Inflammatory macrophage treated with lipopolysaccharide for 1 hour (primary cell): ENCODE measurements around the gene KRTAP5-5.
"Not testable (repeated sequence)": the region's sequence is repeated elsewhere in the genome, so short reads cannot be mapped to it uniquely, and the experiment has no call there.

Experiments
- DNase-seq, 2 donors: peaks; one replicate each; pipeline ENCODE4 v3.0.0-alpha.2; 2020 to 2022

KRTAP5-5 gene

GRCh38 chr11:1629326-1630185 lies at the start of gene KRTAP5-5:
TSS of gene KRTAP5-5 (plus strand) at chr11:1629775. CDS start at chr11:1629841, 66 bp downstream.
- DNase-seq = no peak

GRCh38 chr11:1581976-1582375 lies 47.6 kb upstream of the KRTAP5-5 start:
- no peak for DNase-seq

GRCh38 chr11:1582909-1583308 lies 46.7 kb upstream of the KRTAP5-5 start:
- not testable (repeated sequence) for DNase-seq

GRCh38 chr11:1584661-1585370 lies 44.8 kb upstream of the KRTAP5-5 start, which contains the start of gene KRTAP5-1:
TSS of gene KRTAP5-1 (minus strand) at chr11:1585283. CDS start at chr11:1585249, 34 bp downstream.
- DNase-seq = not testable (repeated sequence)

GRCh38 chr11:1586699-1587098 lies 42.9 kb upstream of the KRTAP5-5 start:
- no peak for DNase-seq

GRCh38 chr11:1589191-1589963 lies 40.2 kb upstream of the KRTAP5-5 start:
- DNase-seq = peak; percentile 81 to 91

- DNase-seq = no peak
Observed at GRCh38 chr11:1589996-1590395, 39.6 kb upstream of the KRTAP5-5 start.

GRCh38 chr11:1592628-1593027 lies 36.9 kb upstream of the KRTAP5-5 start:
- no peak for DNase-seq

GRCh38 chr11:1595994-1596575 lies 33.5 kb upstream of the KRTAP5-5 start:
- DNase-seq = not testable (repeated sequence)

- DNase-seq = not testable (repeated sequence)
Observed at GRCh38 chr11:1596576-1597121, 32.9 kb upstream of the KRTAP5-5 start.

GRCh38 chr11:1597331-1597993 lies 32.1 kb upstream of the KRTAP5-5 start:
- DNase-seq = no peak

GRCh38 chr11:1597994-1598380 lies 31.6 kb upstream of the KRTAP5-5 start, which contains the start of gene KRTAP5-2:
TSS of gene KRTAP5-2 (minus strand) at chr11:1598294. CDS start at chr11:1598250, 44 bp downstream.
- DNase-seq = no peak

- DNase-seq = not testable (repeated sequence)
Observed at GRCh38 chr11:1598406-1598805, 31.2 kb upstream of the KRTAP5-5 start.

GRCh38 chr11:1598816-1599215 lies 30.8 kb upstream of the KRTAP5-5 start:
- DNase-seq = no peak

- no peak for DNase-seq
Observed at GRCh38 chr11:1600626-1601025, 28.9 kb upstream of the KRTAP5-5 start.

GRCh38 chr11:1601663-1602062 lies 27.9 kb upstream of the KRTAP5-5 start:
- DNase-seq = not testable (repeated sequence)

- no peak for DNase-seq
Observed at GRCh38 chr11:1603629-1604028, 25.9 kb upstream of the KRTAP5-5 start.

- no peak for DNase-seq
Observed at GRCh38 chr11:1604181-1604580, 25.4 kb upstream of the KRTAP5-5 start.

GRCh38 chr11:1604711-1605110 lies 24.9 kb upstream of the KRTAP5-5 start:
- no peak for DNase-seq

- not testable (repeated sequence) for DNase-seq
Observed at GRCh38 chr11:1605923-1606322, 23.7 kb upstream of the KRTAP5-5 start.

- DNase-seq = not testable (repeated sequence)
Observed at GRCh38 chr11:1607156-1607845, 22.3 kb upstream of the KRTAP5-5 start.
